OCI-LY3 (cell line): ENCODE results near the gene MMP17.

Source experiments
- H2AFZ ChIP-seq: fragments of 200-600, 300-600 bp; shearing (Covaris generic); 2 replicates; pipeline ENCODE4 v1.6.0; 2014; ENCODE audit warnings: antibody characterized with exemption, low read depth, low read length
- H3K27ac ChIP-seq: fragments of 200-600, 300-600 bp; sonication (generic); 2 replicates; pipeline ENCODE4 v1.5.1; 2014; ENCODE audit warnings: mild to moderate bottlenecking, low read length, moderate library complexity, mixed read lengths
- H3K27me3 ChIP-seq: fragments of 200-600, 300-600 bp; sonication (generic); 2 replicates; pipeline ENCODE4 v1.6.1; 2014; ENCODE audit warnings: low read depth, low read length, mixed read lengths
- H3K36me3 ChIP-seq: fragments of 200-600, 300-600 bp; sonication (generic); replicated peaks from 2 replicates; pipeline ENCODE3; 2014; ENCODE audit warnings: low read depth, low read length, mixed read lengths
- H3K4me1 ChIP-seq: fragments of 300-600, 200-600 bp; sonication (generic); 2 replicates; pipeline ENCODE4 v1.6.1; 2014; ENCODE audit warnings: low read length, mixed read lengths
- H3K4me2 ChIP-seq: fragments of 200-600, 300-600 bp; sonication (generic); 2 replicates; pipeline ENCODE4 v1.6.1; 2014; ENCODE audit warnings: low read length, mixed read lengths
- H3K4me3 ChIP-seq: fragments of 300-600, 200-600 bp; sonication (generic); 2 replicates; pipeline ENCODE4 v1.5.1; 2014; ENCODE audit warnings: antibody characterized with exemption, mild to moderate bottlenecking, low read length, moderate library complexity
- H3K79me2 ChIP-seq: fragments of 300-600, 200-600 bp; shearing (Covaris generic); 2 replicates; pipeline ENCODE4 v1.6.1; 2014; ENCODE audit warnings: mild to moderate bottlenecking, low read length, mixed read lengths
- H3K9ac ChIP-seq: fragments of 300-600, 200-600 bp; shearing (Covaris generic); 2 replicates; pipeline ENCODE4 v1.6.0; 2014; ENCODE audit warnings: mild to moderate bottlenecking, low read length, moderate library complexity
- H3K9me3 ChIP-seq: fragments of 200-600, 300-600 bp; shearing (Covaris generic); 2 replicates; pipeline ENCODE4 v1.6.1; 2014; ENCODE audit warnings: low read length, mixed read lengths; ENCODE audit not compliant: insufficient read depth
- H4K20me1 ChIP-seq: fragments of 200-600, 300-600 bp; sonication (generic); 2 replicates; pipeline ENCODE4 v1.6.1; 2016; ENCODE audit warnings: low read length, mixed read lengths; ENCODE audit not compliant: insufficient read depth
- CTCF ChIP-seq: fragments of 200-600, 300-600 bp; sonication (generic); IDR thresholded peaks from 2 replicates; pipeline ENCODE4 v1.5.1; 2014; ENCODE audit warnings: antibody characterized with exemption, low read length, low read depth
- EZH2phosphoT487 ChIP-seq: fragments of 200-600 bp; shearing (Covaris generic); IDR thresholded peaks from 2 replicates; pipeline ENCODE4 v1.6.1; 2018; ENCODE audit warnings: antibody characterized with exemption, mixed run types, low read depth

MMP17 gene

GRCh38 chr12:131800594-131801135 lies 27.5 kb upstream of the MMP17 start:
- Histone ChIP-seq H3K9ac (no peak overlapping the region), H3K4me1 (peaks cover 6% of the 10 kb centered on the region), H3K27ac (no peak overlapping the region), H3K27me3 (no peaks in the 10 kb centered on the region), H2AFZ (no peak overlapping the region), H3K4me2 (no peak overlapping the region), H4K20me1 (no peaks in the 10 kb centered on the region), H3K9me3 (no peaks in the 10 kb centered on the region), H3K79me2 (no peaks in the 10 kb centered on the region), H3K36me3 (peaks cover 24% of the 10 kb centered on the region), H3K4me3 (no peak overlapping the region)
- TF ChIP-seq CTCF (no peak), EZH2phosphoT487 (no peak)

GRCh38 chr12:131801254-131801866 lies 26.8 kb upstream of the MMP17 start:
- Histone ChIP-seq H3K4me2 (no peak overlapping the region), H3K9me3 (no peaks in the 10 kb centered on the region), H3K36me3 (peaks cover 24% of the 10 kb centered on the region), H3K4me3 (no peak overlapping the region), H2AFZ (no peak overlapping the region), H3K27me3 (no peaks in the 10 kb centered on the region), H3K27ac (no peak overlapping the region), H3K4me1 (peaks cover 6% of the 10 kb centered on the region), H3K79me2 (no peaks in the 10 kb centered on the region), H3K9ac (no peak overlapping the region), H4K20me1 (no peaks in the 10 kb centered on the region)
- no peak for TF ChIP-seq CTCF
- no peak for TF ChIP-seq EZH2phosphoT487

- Histone ChIP-seq H2AFZ (no peak overlapping the region), H3K27ac (no peak overlapping the region)
- TF ChIP-seq CTCF, result no peak
- no peak for TF ChIP-seq EZH2phosphoT487
Observed at GRCh38 chr12:131803961-131804521, 24.2 kb upstream of the MMP17 start.

GRCh38 chr12:131805421-131805820 lies 22.8 kb upstream of the MMP17 start:
- H3K79me2 ChIP-seq, result no peaks in the 10 kb centered on the region
- H3K27me3 ChIP-seq, result no peaks in the 10 kb centered on the region
- no peak overlapping the region for H3K4me3 ChIP-seq
- H3K4me2 ChIP-seq, result no peak overlapping the region
- H4K20me1 ChIP-seq, result no peaks in the 10 kb centered on the region
- H3K9ac ChIP-seq, result no peak overlapping the region
- H2AFZ ChIP-seq, result no peak overlapping the region
- H3K4me1 ChIP-seq, result peaks cover 6% of the 10 kb centered on the region
- peaks cover 12% of the 10 kb centered on the region for H3K36me3 ChIP-seq
- TF ChIP-seq EZH2phosphoT487, result no peak
- no peak for TF ChIP-seq CTCF
- H3K27ac ChIP-seq, result no peak overlapping the region
- no peaks in the 10 kb centered on the region for H3K9me3 ChIP-seq

More at GRCh38 chr12:131803961-131804521, 24.2 kb upstream of the MMP17 start:
- H4K20me1 ChIP-seq, result no peaks in the 10 kb centered on the region
- no peak overlapping the region for H3K4me2 ChIP-seq
- H3K27me3 ChIP-seq, result no peaks in the 10 kb centered on the region
- no peaks in the 10 kb centered on the region for H3K9me3 ChIP-seq
- H3K4me1 ChIP-seq, result peaks cover 6% of the 10 kb centered on the region
- no peak overlapping the region for H3K4me3 ChIP-seq
- peaks cover 23% of the 10 kb centered on the region for H3K36me3 ChIP-seq
- no peak overlapping the region for H3K9ac ChIP-seq
- H3K79me2 ChIP-seq, result no peaks in the 10 kb centered on the region
